Fibroblast of lung (primary cell): ENCODE results near the gene NSUN2. TPM values are rescaled to one million over a fixed set of nuclear protein-coding genes. Genes with fewer than 3 reads are reported as not detected.

Experiments used
- DNase-seq, 2 donors: peaks; one replicate each; pipeline versions ENCODE4 v3.0.0 to v3.0.0-alpha.2; 2010; ENCODE audit warnings: low read depth in 2 of 2
- H2AFZ ChIP-seq: 2 replicates; pipeline ENCODE4 v1.5.1; 2012; ENCODE audit warnings: low read length, control low read depth, inconsistent platforms
- H3K27ac ChIP-seq: 2 replicates; pipeline ENCODE4 v1.5.1; 2011; ENCODE audit warnings: low read length, control low read depth; ENCODE audit not compliant: insufficient read depth
- H3K27me3 ChIP-seq: 2 replicates; pipeline ENCODE4 v1.5.1; 2011; ENCODE audit warnings: mild to moderate bottlenecking, low read length; ENCODE audit not compliant: control insufficient read depth, insufficient read depth
- H3K36me3 ChIP-seq: 2 replicates; pipeline ENCODE4 v1.5.1; 2011; ENCODE audit warnings: low read length; ENCODE audit not compliant: control insufficient read depth, insufficient read depth
- H3K4me1 ChIP-seq: 2 replicates; pipeline ENCODE4 v1.5.1; 2011; ENCODE audit warnings: low read length; ENCODE audit not compliant: control insufficient read depth, insufficient read depth; ENCODE audit errors: extremely low read depth
- H3K4me2 ChIP-seq: 2 replicates; pipeline ENCODE4 v1.5.1; 2011; ENCODE audit warnings: low read length, control low read depth; ENCODE audit not compliant: insufficient read depth; ENCODE audit errors: extremely low read depth
- H3K4me3 ChIP-seq, 4 experiments: fragments of 200-600 bp in 1 of 4; sonication (generic) in 1 of 4; replicated peaks in 1 of 4; 2 replicates each; pipeline ENCODE4 v1.5.1; 2011 to 2016; ENCODE audit warnings: low read length in 4 of 4, low read depth in 3 of 4, mild to moderate bottlenecking in 3 of 4, control low read depth in 2 of 4, inconsistent platforms in 1 of 4, mixed read lengths in 1 of 4; ENCODE audit not compliant: insufficient read depth in 1 of 4; ENCODE audit errors: control extremely low read depth in 1 of 4
- H3K79me2 ChIP-seq: 2 replicates; pipeline ENCODE4 v1.5.1; 2012; ENCODE audit warnings: mild to moderate bottlenecking, low read length, inconsistent platforms; ENCODE audit not compliant: control insufficient read depth, insufficient read depth
- H3K9ac ChIP-seq: 2 replicates; pipeline ENCODE4 v1.5.1; 2011; ENCODE audit warnings: mild to moderate bottlenecking, low read length, control low read depth; ENCODE audit not compliant: insufficient read depth
- H3K9me3 ChIP-seq: 2 replicates; pipeline ENCODE4 v1.5.1; 2012; ENCODE audit warnings: low read depth, low read length; ENCODE audit not compliant: control insufficient read depth, insufficient read depth
- H4K20me1 ChIP-seq: 2 replicates; pipeline ENCODE4 v1.5.1; 2011; ENCODE audit warnings: low read length; ENCODE audit not compliant: control insufficient read depth, insufficient read depth; ENCODE audit errors: extremely low read depth
- EZH2 ChIP-seq: IDR thresholded peaks from 2 replicates; pipeline ENCODE4 v1.5.1; 2012; ENCODE audit warnings: low read length, control low read depth, mild to moderate bottlenecking; ENCODE audit errors: missing control alignments
- polyA plus RNA-seq, 2 donors: library from polyadenylated mRNA; depleted of rRNA in 1 of 2; stranded (reverse) in 1 of 2; unstranded in 1 of 2; fragments of >200 nt; gene quantifications; 2 replicates each; pipeline ENCODE4 v1.2.1, GENCODE V29; 2011 to 2012; ENCODE audit warnings: missing spikeins in 1 of 2
- total RNA-seq: library from RNA; depleted of rRNA; stranded (reverse); fragments of >200 nt; gene quantifications from 2 replicates; pipeline ENCODE4 v1.2.1, GENCODE V29; 2014
- TF ChIP-seq, protein P1 (sequence below), 2 donors: IDR thresholded peaks in 1 of 2; conservative IDR thresholded peaks in 1 of 2; 1 replicate in 1 of 2; 2 replicates in 1 of 2; pipeline ENCODE4 v1.5.1; 2011 to 2012; ENCODE audit warnings: low read length in 2 of 2, control low read depth in 1 of 2, inconsistent platforms in 1 of 2, low read depth in 1 of 2, mild to moderate bottlenecking in 1 of 2

NSUN2 gene
- total and polyA plus RNA-seq, 2 donors (not counting 1 experiment from before 2014, with no cell fraction given): 40.2 to 43.6 TPM

DNA sequence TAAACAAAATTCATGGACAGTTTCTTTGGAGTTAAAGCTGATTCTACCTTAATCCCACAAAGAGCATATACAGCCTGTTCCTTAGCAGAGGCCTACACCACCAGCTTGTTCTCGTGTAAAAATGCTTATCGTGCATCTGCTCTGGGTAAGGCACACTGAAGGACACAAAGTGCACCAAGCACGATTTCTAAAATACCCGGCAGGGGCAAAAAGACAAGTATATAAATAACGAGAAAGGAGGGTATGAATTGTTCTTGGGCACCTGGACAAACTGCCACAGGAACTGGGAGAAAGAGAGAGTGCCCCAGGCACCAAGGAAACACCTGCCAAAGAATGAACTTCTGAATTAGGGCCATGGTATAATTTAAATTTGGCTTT is 25.3 kb downstream of the NSUN2 start:
- no peak overlapping the region for H3K9ac ChIP-seq
- no peak overlapping the region for H2AFZ ChIP-seq
- no peaks in the 10 kb centered on the region for H3K9me3 ChIP-seq
- no peak for DNase-seq
- H3K4me2 ChIP-seq: no peak overlapping the region
- peaks cover 23% of the 10 kb centered on the region for H3K36me3 ChIP-seq
- no peak for TF ChIP-seq EZH2
- TF ChIP-seq, protein P1, sequence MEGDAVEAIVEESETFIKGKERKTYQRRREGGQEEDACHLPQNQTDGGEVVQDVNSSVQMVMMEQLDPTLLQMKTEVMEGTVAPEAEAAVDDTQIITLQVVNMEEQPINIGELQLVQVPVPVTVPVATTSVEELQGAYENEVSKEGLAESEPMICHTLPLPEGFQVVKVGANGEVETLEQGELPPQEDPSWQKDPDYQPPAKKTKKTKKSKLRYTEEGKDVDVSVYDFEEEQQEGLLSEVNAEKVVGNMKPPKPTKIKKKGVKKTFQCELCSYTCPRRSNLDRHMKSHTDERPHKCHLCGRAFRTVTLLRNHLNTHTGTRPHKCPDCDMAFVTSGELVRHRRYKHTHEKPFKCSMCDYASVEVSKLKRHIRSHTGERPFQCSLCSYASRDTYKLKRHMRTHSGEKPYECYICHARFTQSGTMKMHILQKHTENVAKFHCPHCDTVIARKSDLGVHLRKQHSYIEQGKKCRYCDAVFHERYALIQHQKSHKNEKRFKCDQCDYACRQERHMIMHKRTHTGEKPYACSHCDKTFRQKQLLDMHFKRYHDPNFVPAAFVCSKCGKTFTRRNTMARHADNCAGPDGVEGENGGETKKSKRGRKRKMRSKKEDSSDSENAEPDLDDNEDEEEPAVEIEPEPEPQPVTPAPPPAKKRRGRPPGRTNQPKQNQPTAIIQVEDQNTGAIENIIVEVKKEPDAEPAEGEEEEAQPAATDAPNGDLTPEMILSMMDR (conservative IDR thresholded peaks at IDR 0.05 in 1 of 2, IDR thresholded peaks at IDR 0.05 in 1 of 2; ENCODE audit: low read depth in 1 of 2, low read length in 2 of 2): no peak
- H3K27me3 ChIP-seq: no peaks in the 10 kb centered on the region
- no peaks in the 10 kb centered on the region for H4K20me1 ChIP-seq
- no peak overlapping the region for H3K4me3 ChIP-seq
- no peaks in the 10 kb centered on the region for H3K4me1 ChIP-seq
- no peak overlapping the region for H3K27ac ChIP-seq
- peaks cover 2% of the 10 kb centered on the region for H3K79me2 ChIP-seq

DNA sequence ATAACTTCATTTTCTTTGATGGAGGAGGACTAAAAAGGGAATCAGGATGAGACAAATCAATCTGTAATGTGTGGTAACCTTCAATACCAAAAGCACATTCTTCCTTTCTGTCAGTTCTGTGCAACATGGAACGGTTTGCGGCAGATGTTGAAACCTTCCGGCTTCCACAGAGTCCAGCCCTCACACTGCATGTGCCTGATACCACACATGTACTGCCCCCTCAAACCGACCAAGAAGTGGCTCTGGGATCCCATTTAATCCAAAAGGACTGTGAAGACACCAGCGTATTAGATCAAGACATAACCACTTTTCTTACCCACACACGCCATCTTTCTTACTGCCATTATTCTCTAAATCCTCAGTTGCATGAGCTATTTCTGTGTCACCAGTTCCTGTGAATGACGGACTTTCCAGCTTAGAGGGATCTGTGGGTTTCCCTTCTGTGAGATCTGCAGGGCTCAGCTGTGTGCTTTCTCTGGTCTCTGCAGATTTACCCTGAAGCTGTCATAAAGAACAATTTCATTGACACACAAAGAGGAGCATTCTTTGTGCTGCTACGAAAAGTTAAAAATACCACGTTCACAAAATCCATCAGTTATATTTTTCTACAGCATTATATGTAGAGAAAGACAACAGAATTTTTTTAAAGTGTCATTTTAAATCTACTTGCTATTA is 25.8 kb downstream of the NSUN2 start:
- no peak for DNase-seq
- H3K79me2 ChIP-seq: peaks cover 2% of the 10 kb centered on the region

DNA sequence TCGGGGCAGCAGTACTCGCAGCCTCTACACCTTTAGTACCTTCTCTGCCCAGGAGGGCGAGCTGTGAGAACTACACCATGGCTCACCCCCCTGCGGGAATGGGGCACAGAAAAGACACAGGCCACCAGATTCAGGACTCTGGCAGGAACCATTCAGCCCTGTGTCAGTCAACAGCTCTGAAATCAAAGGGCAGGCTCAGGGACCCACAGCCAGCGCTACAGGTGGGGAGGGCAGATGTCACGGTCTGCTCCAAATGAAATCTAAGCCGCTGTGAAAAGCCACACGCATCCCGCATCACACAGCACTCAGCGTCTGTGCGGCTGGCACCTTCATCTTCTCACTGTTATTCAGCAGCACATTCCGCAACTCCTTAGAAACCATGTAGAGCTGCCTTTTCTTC is 27.9 kb downstream of the NSUN2 start:
- Histone ChIP-seq H3K4me1 (no peaks in the 10 kb centered on the region), H2AFZ (no peak overlapping the region), H3K4me2 (no peak overlapping the region), H3K4me3 (no peak overlapping the region), H3K9me3 (no peaks in the 10 kb centered on the region), H3K36me3 (peaks cover 25% of the 10 kb centered on the region), H3K27ac (no peak overlapping the region), H3K27me3 (no peaks in the 10 kb centered on the region), H4K20me1 (no peaks in the 10 kb centered on the region), H3K79me2 (no peaks in the 10 kb centered on the region), H3K9ac (no peak overlapping the region)
- DNase-seq: no peak
- TF ChIP-seq, protein P1 (conservative IDR thresholded peaks at IDR 0.05 in 1 of 2, IDR thresholded peaks at IDR 0.05 in 1 of 2; ENCODE audit: low read depth in 1 of 2, low read length in 2 of 2): no peak
- no peak for TF ChIP-seq EZH2

More for the DNA sequence above, 25.8 kb downstream of the NSUN2 start:
- H3K9ac ChIP-seq: no peak overlapping the region
- no peaks in the 10 kb centered on the region for H4K20me1 ChIP-seq
- H3K4me1 ChIP-seq: no peaks in the 10 kb centered on the region
- peaks cover 24% of the 10 kb centered on the region for H3K36me3 ChIP-seq
- H3K27ac ChIP-seq: no peak overlapping the region
- H2AFZ ChIP-seq: no peak overlapping the region
- no peak overlapping the region for H3K4me3 ChIP-seq
- H3K4me2 ChIP-seq: no peak overlapping the region
- no peaks in the 10 kb centered on the region for H3K9me3 ChIP-seq
- H3K27me3 ChIP-seq: no peaks in the 10 kb centered on the region
- TF ChIP-seq, protein P1 (conservative IDR thresholded peaks at IDR 0.05 in 1 of 2, IDR thresholded peaks at IDR 0.05 in 1 of 2; ENCODE audit: low read depth in 1 of 2, low read length in 2 of 2): no peak
- no peak for TF ChIP-seq EZH2
